ENCODE results near the gene C3orf70.

C3orf70 gene

GRCh38 chr3:185040425-185040824 is 112.4 kb downstream of the C3orf70 start:
- H3K9me3 ChIP-seq (ENCODE audit: control insufficient read depth, low read length) = peaks cover 13% of the 10 kb centered on the region
- no peaks in the 10 kb centered on the region for H3K27me3 ChIP-seq (replicated peaks; ENCODE audit: control insufficient read depth, insufficient read depth, low read length, poor library complexity, severe bottlenecking)
- no peaks in the 10 kb centered on the region for H3K4me1 ChIP-seq (ENCODE audit: control insufficient read depth, insufficient read depth, low read length, poor library complexity, severe bottlenecking)
- no peak overlapping the region for H3K4me3 ChIP-seq (ENCODE audit: insufficient read depth, low read depth, low read length, poor library complexity, severe bottlenecking)
- H3K36me3 ChIP-seq (ENCODE audit: control insufficient read depth, insufficient read depth, low read length) = peaks cover 26% of the 10 kb centered on the region
- no peak for DNase-seq
- H3K27ac ChIP-seq (ENCODE audit: insufficient read depth, low read length, poor library complexity, severe bottlenecking) = no peak overlapping the region

GRCh38 chr3:185037801-185038200 is 115.1 kb downstream of the C3orf70 start:
- H3K9me3 ChIP-seq (ENCODE audit: control insufficient read depth, low read length) = peaks cover 13% of the 10 kb centered on the region
- peaks cover 14% of the 10 kb centered on the region for H3K36me3 ChIP-seq (ENCODE audit: control insufficient read depth, insufficient read depth, low read length)
- no peak for DNase-seq
- H3K27ac ChIP-seq (ENCODE audit: insufficient read depth, low read length, poor library complexity, severe bottlenecking) = no peak overlapping the region
- no peaks in the 10 kb centered on the region for H3K27me3 ChIP-seq (replicated peaks; ENCODE audit: control insufficient read depth, insufficient read depth, low read length, poor library complexity, severe bottlenecking)
- no peaks in the 10 kb centered on the region for H3K4me1 ChIP-seq (ENCODE audit: control insufficient read depth, insufficient read depth, low read length, poor library complexity, severe bottlenecking)
- no peak overlapping the region for H3K4me3 ChIP-seq (ENCODE audit: insufficient read depth, low read depth, low read length, poor library complexity, severe bottlenecking)

- H3K36me3 ChIP-seq (ENCODE audit: control insufficient read depth, insufficient read depth, low read length) = peaks cover 6% of the 10 kb centered on the region
- no peaks in the 10 kb centered on the region for H3K4me1 ChIP-seq (ENCODE audit: control insufficient read depth, insufficient read depth, low read length, poor library complexity, severe bottlenecking)
- H3K4me3 ChIP-seq (ENCODE audit: insufficient read depth, low read depth, low read length, poor library complexity, severe bottlenecking) = no peak overlapping the region
- no peak for DNase-seq
- H3K27ac ChIP-seq (ENCODE audit: insufficient read depth, low read length, poor library complexity, severe bottlenecking) = no peak overlapping the region
- peaks cover under 1% of the 10 kb centered on the region for H3K9me3 ChIP-seq (ENCODE audit: control insufficient read depth, low read length)
- H3K27me3 ChIP-seq (replicated peaks; ENCODE audit: control insufficient read depth, insufficient read depth, low read length, poor library complexity, severe bottlenecking) = no peaks in the 10 kb centered on the region
These were observed 121.9 kb downstream of the C3orf70 start for GRCh38 chr3:185030951-185031350.

- Histone ChIP-seq H3K9me3 (ENCODE audit: control insufficient read depth, low read length) (no peaks in the 10 kb centered on the region), H3K27ac (ENCODE audit: insufficient read depth, low read length, poor library complexity, severe bottlenecking) (no peak overlapping the region), H3K27me3 (replicated peaks; ENCODE audit: control insufficient read depth, insufficient read depth, low read length, poor library complexity, severe bottlenecking) (no peaks in the 10 kb centered on the region), H3K4me3 (ENCODE audit: insufficient read depth, low read depth, low read length, poor library complexity, severe bottlenecking) (no peak overlapping the region), H3K36me3 (ENCODE audit: control insufficient read depth, insufficient read depth, low read length) (peaks cover 6% of the 10 kb centered on the region), H3K4me1 (ENCODE audit: control insufficient read depth, insufficient read depth, low read length, poor library complexity, severe bottlenecking) (no peaks in the 10 kb centered on the region)
- no peak for DNase-seq
These were observed 122.5 kb downstream of the C3orf70 start for GRCh38 chr3:185030399-185030798.

GRCh38 chr3:185029086-185029485 is 123.8 kb downstream of the C3orf70 start:
- Histone ChIP-seq H3K4me1 (ENCODE audit: control insufficient read depth, insufficient read depth, low read length, poor library complexity, severe bottlenecking) (no peaks in the 10 kb centered on the region), H3K4me3 (ENCODE audit: insufficient read depth, low read depth, low read length, poor library complexity, severe bottlenecking) (no peak overlapping the region), H3K27me3 (replicated peaks; ENCODE audit: control insufficient read depth, insufficient read depth, low read length, poor library complexity, severe bottlenecking) (no peaks in the 10 kb centered on the region), H3K36me3 (ENCODE audit: control insufficient read depth, insufficient read depth, low read length) (peaks cover 11% of the 10 kb centered on the region), H3K27ac (ENCODE audit: insufficient read depth, low read length, poor library complexity, severe bottlenecking) (no peak overlapping the region), H3K9me3 (ENCODE audit: control insufficient read depth, low read length) (no peaks in the 10 kb centered on the region)
- no peak for DNase-seq

- no peaks in the 10 kb centered on the region for H3K27me3 ChIP-seq (replicated peaks; ENCODE audit: control insufficient read depth, insufficient read depth, low read length, poor library complexity, severe bottlenecking)
- H3K36me3 ChIP-seq (ENCODE audit: control insufficient read depth, insufficient read depth, low read length) = peaks cover 12% of the 10 kb centered on the region
- DNase-seq = no peak
- no peaks in the 10 kb centered on the region for H3K9me3 ChIP-seq (ENCODE audit: control insufficient read depth, low read length)
- H3K4me3 ChIP-seq (ENCODE audit: insufficient read depth, low read depth, low read length, poor library complexity, severe bottlenecking) = no peak overlapping the region
- H3K27ac ChIP-seq (ENCODE audit: insufficient read depth, low read length, poor library complexity, severe bottlenecking) = no peak overlapping the region
- no peaks in the 10 kb centered on the region for H3K4me1 ChIP-seq (ENCODE audit: control insufficient read depth, insufficient read depth, low read length, poor library complexity, severe bottlenecking)
These were observed 124.7 kb downstream of the C3orf70 start for GRCh38 chr3:185028121-185028520.
